T-helper 17 cell (primary cell): ENCODE results near the gene SS18L1. TPM values are rescaled to one million over a fixed set of nuclear protein-coding genes. Genes with fewer than 3 reads are reported as not detected.
"Not testable (repeated sequence)": the region's sequence is repeated elsewhere in the genome, so short reads cannot be mapped to it uniquely, and the experiment has no call there.

ENCODE experiments used
- ATAC-seq: fragments of 150-1000 bp; cut with Tn5 transposase; 2 replicates; pipeline ENCODE4 v1.10.0; 2021; ENCODE audit warnings: mild to moderate bottlenecking, moderate library complexity
- DNase-seq, 3 donors: peaks; one replicate each; pipeline versions ENCODE4 v3.0.0 to v3.0.0-alpha.2; 2020 to 2021
- H3K9me3 ChIP-seq: one replicate; pipeline ENCODE4 v1.7.0; 2013; ENCODE audit warnings: low read length, mild to moderate bottlenecking; ENCODE audit not compliant: control insufficient read depth, poor library complexity, severe bottlenecking
- H3K27ac Mint-ChIP-seq: one replicate; pipeline ENCODE4 v1.8.0; 2022; ENCODE audit warnings: mild to moderate bottlenecking, moderate library complexity, mixed read lengths
- H3K27me3 Mint-ChIP-seq: one replicate; pipeline ENCODE4 v1.8.0; 2022; ENCODE audit warnings: mixed read lengths
- H3K36me3 Mint-ChIP-seq: one replicate; pipeline ENCODE4 v1.8.0; 2022; ENCODE audit warnings: low read depth, mixed read lengths
- H3K4me1 Mint-ChIP-seq: one replicate; pipeline ENCODE4 v1.8.0; 2022; ENCODE audit warnings: mild to moderate bottlenecking, mixed read lengths
- H3K4me3 Mint-ChIP-seq: one replicate; pipeline ENCODE4 v1.8.0; 2022; ENCODE audit warnings: mild to moderate bottlenecking, moderate library complexity, mixed read lengths
- total RNA-seq, 4 donors: library from RNA in 2 of 4; stranded (reverse) in 2 of 4; gene quantifications; one replicate each; pipeline ENCODE4 v1.2.3 and lab custom pipeline; 2022 to 2026

The SS18L1 gene
- 10 to 100 TPM; 13.1 to 16.0 TPM for total RNA-seq
- 20.1 to 26.8 reads per million in 2 donors for total RNA-seq (lab: John Stamatoyannopoulos, UW)

- no peaks in the 10 kb centered on the region for H3K9me3 ChIP-seq
- Mint-ChIP-seq H3K4me3 (peak within 1 kb of the TSS; percentile 89), H3K27ac (peak within 1 kb of the TSS; percentile 93), H3K4me1 (peaks cover 29% of the 10 kb centered on the region), H3K27me3 (no peaks in the 10 kb centered on the region), H3K36me3 (peaks cover 2% of the 10 kb centered on the region)
- peak; percentile 89 for ATAC-seq
- DNase-seq = peak; percentile 80 to 85 (median 80)
These were observed at the start of gene SS18L1, which contains the start of gene PSMA7 for GRCh38 chr20:62143081-62143956. Gene SS18L1, plus strand, starts transcription at chr20:62143769. Its CDS starts 52 bp downstream, at chr20:62143821. Gene PSMA7, minus strand, starts transcription at chr20:62143394. Its CDS starts 91 bp downstream, at chr20:62143303.

GRCh38 chr20:62096421-62097380 lies 46.9 kb upstream of the SS18L1 start:
- Mint-ChIP-seq H3K4me3 (no peak overlapping the region), H3K4me1 (no peaks in the 10 kb centered on the region), H3K27me3 (no peaks in the 10 kb centered on the region), H3K36me3 (no peaks in the 10 kb centered on the region), H3K27ac (no peak overlapping the region)
- no peak for ATAC-seq
- H3K9me3 ChIP-seq = no peaks in the 10 kb centered on the region
- DNase-seq = no peak

GRCh38 chr20:62097881-62098407 lies 45.6 kb upstream of the SS18L1 start:
- no peaks in the 10 kb centered on the region for H3K27me3 Mint-ChIP-seq

GRCh38 chr20:62101078-62101477 lies 42.5 kb upstream of the SS18L1 start:
- Mint-ChIP-seq H3K36me3 (peaks cover 4% of the 10 kb centered on the region), H3K27ac (no peak overlapping the region), H3K27me3 (no peaks in the 10 kb centered on the region), H3K4me1 (no peaks in the 10 kb centered on the region), H3K4me3 (no peak overlapping the region)
- no peaks in the 10 kb centered on the region for H3K9me3 ChIP-seq
- DNase-seq = no peak
- no peak for ATAC-seq

More at GRCh38 chr20:62097881-62098407, 45.6 kb upstream of the SS18L1 start:
- no peak overlapping the region for H3K27ac Mint-ChIP-seq
- no peak overlapping the region for H3K4me3 Mint-ChIP-seq
- H3K36me3 Mint-ChIP-seq = no peaks in the 10 kb centered on the region
- no peak for ATAC-seq
- no peaks in the 10 kb centered on the region for H3K4me1 Mint-ChIP-seq
- no peak for DNase-seq
- no peaks in the 10 kb centered on the region for H3K9me3 ChIP-seq

GRCh38 chr20:62103508-62104233 lies 39.9 kb upstream of the SS18L1 start:
- Mint-ChIP-seq H3K4me3 (no peak overlapping the region), H3K36me3 (peaks cover 8% of the 10 kb centered on the region), H3K4me1 (no peaks in the 10 kb centered on the region), H3K27ac (no peak overlapping the region), H3K27me3 (no peaks in the 10 kb centered on the region)
- no peaks in the 10 kb centered on the region for H3K9me3 ChIP-seq
- ATAC-seq (no peak), DNase-seq (no peak)

GRCh38 chr20:62104234-62104789 lies 39.3 kb upstream of the SS18L1 start:
- Mint-ChIP-seq H3K4me1 (no peaks in the 10 kb centered on the region), H3K27ac (no peak overlapping the region), H3K36me3 (peaks cover 8% of the 10 kb centered on the region), H3K27me3 (no peaks in the 10 kb centered on the region), H3K4me3 (no peak overlapping the region)
- no peak for ATAC-seq
- H3K9me3 ChIP-seq = no peaks in the 10 kb centered on the region
- no peak for DNase-seq

- H3K4me1 Mint-ChIP-seq = no peaks in the 10 kb centered on the region
- H3K4me3 Mint-ChIP-seq = no peak overlapping the region
- H3K36me3 Mint-ChIP-seq = peaks cover 8% of the 10 kb centered on the region
- no peak overlapping the region for H3K27ac Mint-ChIP-seq
- DNase-seq (no peak), ATAC-seq (no peak)
- H3K27me3 Mint-ChIP-seq = no peaks in the 10 kb centered on the region
- no peaks in the 10 kb centered on the region for H3K9me3 ChIP-seq
These were observed 38.7 kb upstream of the SS18L1 start for GRCh38 chr20:62104791-62105345.

GRCh38 chr20:62105592-62105991 lies 38.0 kb upstream of the SS18L1 start:
- DNase-seq = no peak
- Mint-ChIP-seq H3K27ac (no peak overlapping the region), H3K4me3 (no peak overlapping the region), H3K4me1 (no peaks in the 10 kb centered on the region), H3K36me3 (peaks cover 8% of the 10 kb centered on the region), H3K27me3 (no peaks in the 10 kb centered on the region)
- H3K9me3 ChIP-seq = peaks cover 5% of the 10 kb centered on the region
- ATAC-seq = no peak

GRCh38 chr20:62111148-62111547 lies 32.4 kb upstream of the SS18L1 start:
- DNase-seq (no peak), ATAC-seq (no peak)
- no peak overlapping the region for H3K4me3 Mint-ChIP-seq
- H3K27me3 Mint-ChIP-seq = no peaks in the 10 kb centered on the region
- H3K36me3 Mint-ChIP-seq = peaks cover 5% of the 10 kb centered on the region
- peaks cover 5% of the 10 kb centered on the region for H3K9me3 ChIP-seq
- H3K27ac Mint-ChIP-seq = no peak overlapping the region
- no peaks in the 10 kb centered on the region for H3K4me1 Mint-ChIP-seq

- Mint-ChIP-seq H3K27me3 (no peaks in the 10 kb centered on the region), H3K27ac (no peak overlapping the region), H3K36me3 (peaks cover 2% of the 10 kb centered on the region), H3K4me1 (peaks cover 3% of the 10 kb centered on the region), H3K4me3 (no peak overlapping the region)
- no peak for DNase-seq
- no peak for ATAC-seq
- peaks cover 5% of the 10 kb centered on the region for H3K9me3 ChIP-seq
These were observed 31.2 kb upstream of the SS18L1 start for GRCh38 chr20:62112368-62112767.

GRCh38 chr20:62114894-62115293 lies 28.7 kb upstream of the SS18L1 start:
- Mint-ChIP-seq H3K27ac (peak overlapping the region; percentile 21), H3K4me1 (peaks cover 9% of the 10 kb centered on the region), H3K27me3 (no peaks in the 10 kb centered on the region), H3K4me3 (no peak overlapping the region), H3K36me3 (peaks cover 2% of the 10 kb centered on the region)
- no peak for ATAC-seq
- no peak for DNase-seq
- H3K9me3 ChIP-seq = peaks cover 5% of the 10 kb centered on the region

GRCh38 chr20:62115800-62116407 lies 27.7 kb upstream of the SS18L1 start:
- H3K4me3 Mint-ChIP-seq, H3K27ac Mint-ChIP-seq, ATAC-seq: not testable (repeated sequence)

More at GRCh38 chr20:62115800-62116407, 27.7 kb upstream of the SS18L1 start:
- H3K9me3 ChIP-seq, H3K27me3 Mint-ChIP-seq, DNase-seq, H3K36me3 Mint-ChIP-seq: not testable (repeated sequence)
- H3K4me1 Mint-ChIP-seq = peaks cover 16% of the 10 kb centered on the region
